NCI-H2196 treated with DMSO at 0.1 percent for 48 hours (cell line): ENCODE measurements around the gene SETSIP.
"Not testable (repeated sequence)": the region's sequence is repeated elsewhere in the genome, so short reads cannot be mapped to it uniquely, and the experiment has no call there.

Experiments
- DNase-seq: peaks from one replicate; lab custom pipeline; 2025; ENCODE audit not compliant: unreplicated experiment; lab: John Stamatoyannopoulos, UW

The SETSIP gene

GRCh38 chr1:92051948-92052347 is 23.3 kb downstream of the SETSIP start:
- DNase-seq, result no peak

GRCh38 chr1:92045766-92046495 is 29.3 kb downstream of the SETSIP start:
- no peak for DNase-seq

- DNase-seq, result no peak
Measured at GRCh38 chr1:92043621-92044020, 31.6 kb downstream of the SETSIP start.

GRCh38 chr1:92040971-92041370 is 34.2 kb downstream of the SETSIP start:
- no peak for DNase-seq

DNA sequence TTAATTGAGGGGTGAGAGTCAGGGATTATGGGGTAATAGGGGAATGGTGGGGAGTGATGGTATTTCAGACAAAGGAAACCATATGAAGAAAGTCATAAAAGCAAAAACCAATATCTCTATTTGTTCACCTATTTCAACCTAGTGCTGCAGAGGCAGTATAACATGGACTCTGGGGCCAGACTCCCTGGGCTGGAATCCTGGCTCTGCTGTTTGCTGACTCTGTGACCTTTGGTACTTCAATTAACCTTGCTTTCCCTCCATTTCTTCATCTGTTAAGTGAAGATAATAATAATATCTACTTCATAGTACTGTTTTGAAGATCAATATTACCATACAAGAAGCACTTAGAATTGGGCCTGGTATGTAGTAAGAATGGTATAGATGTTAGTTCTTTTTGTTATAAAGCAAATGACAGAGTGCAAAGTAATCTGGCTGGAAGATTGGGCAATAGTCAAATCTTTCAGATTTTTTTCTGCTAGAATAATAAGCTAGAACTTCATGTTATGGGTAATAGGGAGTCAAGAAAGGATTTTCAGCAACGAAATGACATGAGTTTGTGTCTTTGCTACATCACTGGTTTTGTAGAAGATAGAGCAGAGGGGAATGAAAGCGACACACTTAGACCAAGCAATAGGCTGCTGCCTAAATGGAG is 36.4 kb downstream of the SETSIP start:
- DNase-seq, result no peak

DNA sequence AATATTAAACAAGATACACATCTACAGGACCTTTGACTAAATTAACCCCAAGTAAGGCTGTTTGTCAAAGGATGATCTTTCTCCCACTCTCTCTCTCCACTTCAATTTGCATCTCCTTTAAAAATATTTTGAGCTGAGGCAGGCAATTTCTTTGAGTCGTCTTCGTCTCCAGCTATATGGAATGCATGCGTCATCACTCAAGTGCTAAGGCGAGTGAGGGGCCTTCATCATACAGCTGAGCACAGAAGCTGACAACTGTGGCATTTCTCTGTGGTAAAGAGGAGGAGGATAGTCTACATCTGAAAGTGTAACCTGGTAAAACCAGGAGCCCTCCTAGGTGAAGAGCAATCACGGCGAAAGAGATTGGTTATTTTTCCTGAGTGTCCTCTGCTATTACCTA is 37.8 kb downstream of the SETSIP start:
- DNase-seq, result no peak

GRCh38 chr1:92031281-92032110 is 43.7 kb downstream of the SETSIP start:
- no peak for DNase-seq

- DNase-seq, result no peak
Measured at GRCh38 chr1:92030656-92031107, 44.5 kb downstream of the SETSIP start.

DNA sequence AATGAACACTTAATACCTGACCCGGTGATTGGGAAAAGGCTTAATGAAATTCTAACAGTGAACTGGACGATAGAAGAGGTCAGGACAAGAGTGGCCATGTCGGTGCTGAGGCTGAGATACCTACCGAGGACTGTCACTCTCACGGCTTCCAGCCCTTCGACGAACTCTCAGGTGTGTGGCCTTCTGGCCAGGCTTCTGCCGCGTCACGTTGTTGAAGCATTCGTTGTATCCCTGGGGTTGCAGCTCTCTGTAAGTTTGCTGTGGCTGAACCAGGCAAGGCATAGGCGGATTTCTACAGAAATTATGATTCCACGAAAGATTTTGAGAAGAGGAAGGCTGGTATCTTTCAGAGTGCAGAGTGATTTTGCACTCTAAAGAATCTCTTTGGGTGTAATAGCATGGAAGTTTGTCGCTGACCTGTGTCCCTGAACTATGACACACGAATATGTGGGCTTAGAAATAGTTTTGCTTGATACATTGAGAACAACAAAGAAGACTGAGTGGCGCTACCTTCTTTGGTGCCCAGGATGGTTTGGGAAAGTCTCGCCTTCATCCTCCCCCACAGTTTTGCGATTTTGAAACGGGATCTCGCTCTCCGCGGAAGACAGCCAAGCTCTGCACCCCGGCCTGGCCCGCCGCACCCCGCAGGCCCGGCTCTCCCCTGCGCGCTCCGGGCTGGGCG is 45.8 kb downstream of the SETSIP start:
- no peak for DNase-seq

GRCh38 chr1:92026806-92027205 is 48.4 kb downstream of the SETSIP start:
- DNase-seq, result no peak

DNA sequence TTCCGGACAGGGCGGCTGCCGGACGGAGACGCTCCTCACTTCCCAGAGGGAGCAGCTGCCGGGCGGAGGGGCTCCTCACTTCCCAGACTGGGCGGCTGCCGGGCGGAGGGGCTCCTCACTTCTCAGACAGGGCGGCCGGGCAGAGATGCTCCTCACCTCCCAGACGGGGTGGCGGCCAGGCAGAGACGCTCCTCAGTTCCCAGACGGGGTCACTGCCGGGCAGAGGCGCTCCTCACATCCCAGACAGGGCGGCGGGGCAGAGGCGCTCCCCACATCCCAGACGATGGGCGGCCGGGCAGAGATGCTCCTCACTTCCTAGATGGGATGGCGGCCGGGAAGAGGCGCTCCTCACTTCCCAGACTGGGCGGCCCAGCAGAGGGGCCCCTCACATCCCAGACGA is 49.2 kb downstream of the SETSIP start:
- not testable (repeated sequence) for DNase-seq
